HG03095 (cell line): ENCODE results near the gene CLCF1.
A peak's percentile ranks its signal among the peaks of the same experiment; 100 is the strongest.
"Not testable (repeated sequence)": the region's sequence is repeated elsewhere in the genome, so short reads cannot be mapped to it uniquely, and the experiment has no call there.

Experiments used
- ATAC-seq: cut with Tn5 transposase; IDR thresholded peaks from one replicate; pipeline ENCODE4 v1.9.1; 2021; ENCODE audit warnings: moderate library complexity; ENCODE audit not compliant: unreplicated experiment

CLCF1 gene

DNA sequence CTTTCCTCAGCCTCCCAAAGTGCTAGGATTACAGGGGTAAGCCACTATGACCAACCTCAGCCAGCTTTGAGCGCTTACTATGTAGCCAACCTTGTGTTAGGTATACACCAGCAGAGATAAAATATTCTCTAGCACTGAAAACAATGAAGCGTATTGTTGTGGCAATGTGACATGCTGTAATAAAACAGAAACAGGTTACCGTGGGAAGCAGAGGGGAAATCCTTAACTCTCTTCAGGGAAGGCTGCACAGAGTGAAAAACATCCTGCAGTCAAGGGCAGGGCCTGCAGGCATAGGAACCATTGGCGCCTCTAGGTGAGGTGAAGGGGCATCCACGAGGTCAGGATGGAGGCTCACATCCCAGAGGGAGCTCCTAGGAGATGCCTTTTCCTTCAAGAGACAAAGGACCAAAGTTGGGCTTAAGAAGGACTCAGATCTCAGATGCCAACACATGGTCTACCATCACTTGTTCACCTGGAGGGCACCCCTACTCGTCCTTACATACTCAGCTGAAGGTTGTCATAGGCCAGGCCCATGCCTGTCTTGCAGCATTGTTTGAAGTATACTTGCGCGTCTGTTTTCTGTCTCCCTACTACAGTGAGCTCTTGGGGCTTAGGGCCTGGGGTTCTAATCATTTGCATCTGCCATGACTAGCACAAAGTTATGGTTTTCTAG is 28.0 kb downstream of the CLCF1 start:
- ATAC-seq = no peak

DNA sequence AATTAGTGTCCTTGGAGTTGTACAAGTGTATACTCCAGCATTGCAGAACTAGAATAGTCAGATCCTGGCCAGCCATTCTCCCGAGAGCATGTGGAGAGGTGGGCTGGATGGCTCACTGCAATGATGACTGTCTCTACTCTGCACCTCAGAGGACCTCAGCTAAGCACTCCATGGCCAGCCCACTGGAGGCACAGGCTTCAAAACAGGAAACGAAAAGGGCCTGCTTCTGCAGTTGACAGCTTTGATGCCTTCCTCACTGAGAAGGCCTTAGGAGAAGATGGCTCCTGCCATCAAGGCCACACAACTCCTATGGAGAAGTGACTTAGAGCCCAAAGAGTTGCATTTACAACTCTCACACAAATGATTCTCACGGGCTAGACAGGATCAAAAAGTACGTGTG is 29.1 kb downstream of the CLCF1 start:
- ATAC-seq = no peak

DNA sequence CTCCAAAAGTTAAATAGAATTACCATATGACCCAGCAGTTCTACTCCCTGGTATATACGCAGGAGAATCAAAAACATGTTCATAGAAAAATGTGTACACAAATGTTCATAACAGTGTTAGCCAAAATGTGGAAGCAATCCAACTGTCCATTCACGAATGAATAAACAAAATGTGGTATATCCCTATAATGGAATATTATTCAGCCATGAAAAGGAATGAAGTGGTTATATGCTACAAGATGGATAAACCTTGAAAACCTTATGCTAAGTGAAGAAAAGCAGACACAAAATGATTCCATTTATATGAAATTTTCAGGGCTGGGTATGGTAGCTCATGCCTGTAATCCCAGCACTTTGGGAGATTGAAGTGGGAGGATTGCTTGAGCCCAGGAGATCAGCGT is 36.1 kb downstream of the CLCF1 start:
- ATAC-seq = no peak

DNA sequence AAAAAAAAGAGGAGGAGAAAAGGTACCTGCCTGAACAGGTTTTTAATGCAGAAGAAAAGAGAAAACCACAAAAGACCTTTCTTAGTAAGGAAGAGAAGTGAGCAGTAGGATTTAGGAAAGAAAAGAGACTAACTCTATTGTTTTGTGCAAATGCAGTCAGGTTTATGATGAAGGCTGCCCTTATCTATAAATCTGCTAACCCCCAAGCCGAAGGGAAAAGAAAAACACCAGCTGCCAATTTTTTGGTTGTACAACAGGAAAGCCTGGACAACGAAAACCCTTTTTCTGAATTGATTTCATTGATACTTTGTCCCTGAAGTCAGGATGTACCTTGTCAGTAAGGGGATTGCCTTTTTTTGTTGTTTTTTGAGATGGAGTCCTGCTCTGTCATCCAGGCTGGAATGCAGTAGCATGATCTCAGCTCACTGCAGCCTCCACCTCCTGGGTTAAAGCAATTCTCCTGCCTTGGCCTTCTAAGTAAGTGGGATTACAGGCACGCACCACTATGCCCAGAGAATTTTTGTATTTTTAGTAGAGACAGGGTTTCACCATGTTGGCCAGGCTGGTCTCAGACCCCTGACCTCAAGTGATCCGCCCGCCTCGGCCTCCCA is 41.2 kb downstream of the CLCF1 start:
- no peak for ATAC-seq

DNA sequence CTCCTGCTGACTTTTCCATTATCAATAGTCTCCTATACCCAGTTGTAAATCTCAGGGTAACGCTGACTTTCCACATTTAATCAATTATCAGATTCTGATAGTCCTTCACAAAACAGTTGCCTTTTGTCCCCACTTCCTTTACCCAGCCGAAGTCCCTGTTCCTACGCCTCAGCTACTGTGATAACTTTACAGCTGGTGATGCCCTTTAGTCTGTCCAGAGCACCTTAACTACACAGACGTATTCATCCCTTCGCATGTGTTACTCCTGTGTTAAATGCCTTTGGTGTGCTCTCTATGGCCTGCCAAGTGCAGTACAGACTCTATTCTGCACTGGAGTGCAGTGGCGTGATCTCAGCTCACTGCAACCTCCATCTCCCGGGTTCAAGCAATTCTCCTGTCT is 49.9 kb downstream of the CLCF1 start:
- ATAC-seq = no peak

DNA sequence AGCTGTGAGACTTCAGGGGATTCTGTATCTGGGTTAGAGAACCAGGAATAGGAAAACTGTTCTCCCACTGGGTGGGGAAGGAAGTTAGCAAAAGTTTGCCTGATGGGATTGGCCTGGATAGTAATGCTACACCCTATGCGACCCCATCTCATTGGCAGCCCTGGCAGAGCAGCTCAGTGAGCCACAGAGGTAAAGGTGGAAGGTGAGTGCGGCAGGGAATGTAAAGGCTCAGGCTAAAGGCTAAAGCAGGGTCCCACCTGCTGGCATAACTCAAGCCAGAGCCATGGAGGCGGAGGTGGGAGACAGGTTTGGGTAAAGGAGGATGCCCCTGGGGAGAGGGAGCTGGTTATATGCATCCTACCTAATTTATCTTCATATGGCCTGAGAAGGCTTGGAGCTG is 51.3 kb downstream of the CLCF1 start:
- no peak for ATAC-seq

DNA sequence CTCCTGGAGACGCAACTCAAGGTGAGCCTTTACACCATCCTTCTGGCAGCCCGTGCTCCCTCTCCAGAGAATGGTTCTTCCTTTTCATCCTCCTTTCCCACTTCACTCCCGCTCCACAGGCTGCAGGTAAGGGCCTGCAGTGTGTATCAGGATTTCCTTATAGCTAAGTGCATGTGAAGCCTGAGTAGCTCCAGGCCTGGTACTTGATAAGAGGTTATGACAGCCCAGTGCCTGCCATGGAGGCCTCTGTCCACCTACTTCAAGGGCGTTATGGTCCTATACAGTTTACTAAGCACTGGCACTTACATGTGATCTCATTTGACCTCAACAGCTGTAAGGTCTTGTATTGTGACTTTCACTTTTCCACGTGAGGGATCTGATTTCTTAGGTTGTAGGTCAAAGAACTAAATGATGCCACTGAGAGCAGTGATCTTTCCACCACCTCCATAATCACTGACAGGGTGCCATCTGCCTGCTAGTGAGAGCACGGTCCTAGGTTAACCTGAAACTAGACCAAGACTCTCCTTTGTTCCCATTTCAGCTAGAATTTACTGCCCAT is 52.0 kb downstream of the CLCF1 start:
- ATAC-seq = no peak

DNA sequence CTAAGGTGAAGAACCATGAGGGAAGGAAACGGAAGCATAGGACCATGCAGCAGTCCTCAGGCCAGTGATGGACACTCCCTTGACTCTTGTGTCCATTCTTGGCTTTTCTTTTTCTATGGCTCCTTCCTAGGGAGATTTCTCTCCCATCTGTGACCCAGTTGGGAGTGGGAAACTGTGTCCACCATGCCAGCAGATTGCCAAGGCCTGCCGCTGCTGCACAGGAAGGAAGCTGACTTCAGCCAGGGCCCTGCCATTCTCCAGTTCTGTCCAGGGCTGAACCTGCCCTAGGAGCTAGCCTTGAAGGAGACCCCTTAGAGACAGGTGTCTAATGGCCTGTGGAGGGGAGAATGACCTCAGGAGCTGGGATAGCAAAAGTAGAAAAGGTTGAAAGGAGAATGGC is 52.7 kb downstream of the CLCF1 start:
- no peak for ATAC-seq

DNA sequence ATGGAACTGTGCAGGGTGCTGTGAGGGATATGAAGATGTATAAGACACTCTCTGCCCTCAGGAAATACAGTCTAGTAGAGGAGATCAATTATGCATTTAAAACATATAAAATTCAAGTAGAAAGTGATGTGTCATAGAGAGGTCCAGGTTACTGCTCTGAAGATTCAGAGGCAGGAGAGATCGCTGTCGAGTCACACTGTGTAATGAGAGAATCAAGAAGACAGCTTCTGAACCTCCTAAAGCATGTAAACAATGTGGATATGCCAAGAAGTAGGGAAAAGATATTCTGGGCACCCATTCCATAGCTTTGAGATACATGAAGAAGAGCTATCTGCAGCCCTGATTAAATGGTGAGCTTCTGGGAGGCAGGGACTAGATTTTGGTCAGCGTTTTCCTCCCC is 53.4 kb downstream of the CLCF1 start:
- ATAC-seq = no peak

DNA sequence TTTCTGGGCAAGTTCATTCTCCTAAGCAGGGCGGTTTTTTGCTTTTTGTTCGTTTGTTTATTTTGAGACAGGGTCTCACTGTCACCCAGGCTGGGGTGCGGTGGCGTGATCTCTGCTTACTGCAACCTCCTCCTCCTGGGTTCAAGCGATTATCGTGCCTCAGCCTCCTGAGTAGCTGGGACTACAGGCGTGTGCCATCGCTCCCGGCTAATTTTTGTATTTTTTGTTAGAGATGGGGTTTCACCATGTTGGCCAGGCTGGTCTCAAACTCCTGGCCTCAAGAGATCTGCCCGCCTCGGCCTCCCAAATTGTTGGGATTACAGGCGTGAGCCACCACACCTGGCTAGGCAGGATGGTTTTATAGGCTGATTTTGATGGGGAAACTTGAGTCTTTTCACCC is 54.5 kb downstream of the CLCF1 start:
- not testable (repeated sequence) for ATAC-seq

DNA sequence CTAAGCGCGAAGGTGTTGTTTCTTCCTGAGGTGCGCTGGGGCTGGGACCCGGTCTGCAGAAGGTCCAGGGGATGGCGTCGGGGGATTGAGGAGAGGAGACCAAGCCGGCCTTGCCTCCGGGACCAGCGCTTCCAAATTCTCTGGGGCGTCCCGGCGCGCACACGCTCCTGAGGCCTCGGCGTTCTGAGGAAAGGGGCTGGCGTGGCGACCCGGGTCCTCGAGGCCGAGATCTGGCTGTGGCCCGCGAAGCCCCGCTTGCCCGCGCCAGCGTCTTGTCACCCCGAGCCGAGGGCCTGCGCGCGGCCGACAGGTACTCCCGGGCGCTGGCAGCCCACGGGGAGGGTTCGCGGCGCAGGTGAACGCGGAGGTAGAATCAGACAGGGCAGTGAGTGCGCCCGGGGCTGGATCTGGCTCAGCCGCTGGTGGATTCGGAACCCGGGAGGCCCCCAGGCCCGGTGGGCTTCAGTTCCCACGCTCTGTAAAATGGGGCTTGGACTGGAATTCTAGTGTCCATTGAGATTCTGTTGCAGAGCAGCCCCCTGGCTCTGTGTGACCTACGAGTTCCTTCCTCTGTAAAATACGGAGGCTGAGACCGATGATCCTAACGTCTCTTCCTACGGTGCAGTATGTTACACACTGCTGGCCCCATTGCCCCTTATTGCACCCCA is 55.4 kb downstream of the CLCF1 start:
- ATAC-seq = no peak

DNA sequence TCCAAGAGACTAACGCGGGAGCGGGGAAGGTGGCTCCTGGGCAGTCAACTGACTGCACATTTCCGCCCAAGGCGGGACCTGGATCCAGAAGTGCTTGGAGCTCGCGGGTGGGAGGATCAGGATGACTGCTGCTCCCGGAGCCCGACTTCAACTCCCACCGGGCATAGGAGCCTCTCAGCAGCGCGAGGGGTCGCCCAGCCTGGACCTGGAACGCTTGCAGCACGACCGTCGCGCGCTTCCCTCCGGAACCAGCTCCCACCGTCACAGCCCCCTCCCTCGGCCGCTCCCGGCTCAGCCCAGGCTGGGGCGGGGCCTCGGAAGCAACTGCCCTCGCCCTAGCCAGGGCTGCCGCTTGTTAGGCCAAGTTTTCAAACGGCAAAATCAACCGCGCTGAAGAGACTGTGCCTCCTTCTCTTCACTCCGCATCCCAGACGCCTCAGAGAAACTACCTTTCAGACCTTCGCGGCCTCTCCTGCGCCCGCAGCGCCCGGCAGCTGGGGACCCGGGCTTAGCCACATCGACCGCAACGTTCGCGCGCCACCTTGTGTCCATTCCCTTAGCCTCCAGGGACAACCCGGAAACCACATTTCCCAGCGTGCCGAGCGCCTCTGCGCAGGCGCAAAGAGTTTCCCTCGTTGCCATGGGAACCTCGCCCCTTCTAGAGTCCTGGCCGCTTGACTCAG is 56.1 kb downstream of the CLCF1 start:
- ATAC-seq = peak; percentile 68

DNA sequence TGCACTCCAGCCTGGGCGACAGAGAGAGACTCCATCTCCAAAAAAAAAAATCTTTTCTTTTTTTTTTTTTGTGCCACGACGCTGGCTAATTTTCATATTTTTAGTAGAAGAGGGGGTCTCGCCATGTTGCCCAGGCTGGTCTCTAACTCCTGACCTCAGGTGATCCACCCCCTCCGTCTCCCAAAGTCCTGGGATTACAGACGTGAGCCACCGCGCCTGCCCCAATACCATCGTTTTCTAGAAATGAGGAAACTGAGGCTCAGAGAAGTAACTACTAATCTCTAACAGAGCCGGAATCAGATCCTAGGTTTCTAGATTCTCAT is 56.6 kb downstream of the CLCF1 start:
- no peak for ATAC-seq

DNA sequence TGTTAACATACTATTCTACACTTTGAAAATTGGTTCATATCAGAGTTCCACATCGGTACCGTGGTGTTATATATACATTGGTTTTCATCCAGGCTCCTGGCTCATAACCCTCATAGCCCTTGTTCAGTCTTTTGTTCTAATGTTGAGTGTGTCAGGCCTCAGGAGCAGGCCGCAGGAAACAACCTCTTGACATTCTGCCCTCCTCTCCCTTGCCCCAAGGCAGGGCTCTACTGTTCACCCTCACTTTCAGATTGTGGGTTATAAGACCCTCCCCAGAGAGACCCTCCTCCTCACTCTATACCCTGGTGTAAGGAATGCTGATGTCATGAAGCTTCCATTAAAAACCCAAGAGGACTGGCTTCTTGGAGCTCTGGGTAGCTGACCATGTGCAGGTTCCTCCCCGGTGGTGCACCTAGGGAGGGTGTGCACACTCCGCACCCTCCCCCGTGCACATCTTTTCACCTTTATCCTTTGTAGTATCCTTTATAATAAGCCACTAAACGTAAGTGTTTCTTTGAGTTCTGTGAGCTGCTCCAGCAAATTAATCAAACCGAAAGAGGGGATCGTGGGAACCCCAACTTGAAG is 58.0 kb downstream of the CLCF1 start:
- no peak for ATAC-seq

DNA sequence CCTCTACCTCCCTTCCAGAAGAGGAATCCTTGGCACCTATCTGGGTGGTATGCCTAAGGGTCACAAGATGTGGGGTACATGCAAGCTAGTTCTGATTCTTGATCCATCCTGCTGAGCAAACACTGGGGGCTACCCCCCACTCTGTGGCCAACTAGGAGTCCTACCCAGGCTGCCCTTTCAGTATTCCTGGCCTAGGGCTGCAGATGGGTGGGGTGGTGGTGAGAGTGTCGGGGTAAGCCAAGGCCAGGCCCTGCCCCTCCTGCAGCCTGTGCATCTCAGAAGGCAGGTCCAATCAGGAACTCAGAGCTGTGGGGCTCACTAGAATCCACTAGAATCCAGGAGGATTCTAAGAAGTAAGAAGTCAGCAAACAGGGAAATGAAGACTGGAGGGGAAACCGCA is 59.2 kb downstream of the CLCF1 start:
- no peak for ATAC-seq
